H9 (cell line): ENCODE results near the gene BEGAIN. TPM values are rescaled to one million over a fixed set of nuclear protein-coding genes. Genes with fewer than 3 reads are reported as not detected.

Experiments
- DNase-seq: peaks from one replicate; pipeline ENCODE4 v3.0.0-alpha.2; 2017
- H2AFZ ChIP-seq: one replicate; pipeline ENCODE4 v1.6.1; 2013; ENCODE audit warnings: mild to moderate bottlenecking, low read length, control low read depth, moderate library complexity
- H2AK5ac ChIP-seq: 2 replicates; pipeline ENCODE4 v1.6.1; 2013; ENCODE audit warnings: low read length, control low read depth, mixed read lengths; ENCODE audit not compliant: insufficient read length
- H2BK120ac ChIP-seq: one replicate; pipeline ENCODE4 v1.6.1; 2013; ENCODE audit warnings: low read depth, mild to moderate bottlenecking, low read length, control low read depth, inconsistent platforms; ENCODE audit not compliant: poor library complexity, severe bottlenecking
- H2BK12ac ChIP-seq: 2 replicates; pipeline ENCODE4 v1.6.1; 2013; ENCODE audit warnings: low read length, control low read depth, mixed read lengths, low read depth; ENCODE audit not compliant: insufficient read length
- H2BK15ac ChIP-seq: 2 replicates; pipeline ENCODE4 v1.6.1; 2013; ENCODE audit warnings: low read depth, low read length, control low read depth
- H2BK20ac ChIP-seq: one replicate; pipeline ENCODE4 v1.6.1; 2013; ENCODE audit warnings: low read depth, mild to moderate bottlenecking, low read length, control low read depth, inconsistent platforms; ENCODE audit not compliant: poor library complexity, severe bottlenecking
- H2BK5ac ChIP-seq: 2 replicates; pipeline ENCODE4 v1.6.1; 2013; ENCODE audit warnings: low read length, control low read depth, mixed read lengths; ENCODE audit not compliant: insufficient read length
- H3K14ac ChIP-seq: 2 replicates; pipeline ENCODE4 v1.6.1; 2013; ENCODE audit warnings: low read length, control low read depth; ENCODE audit not compliant: insufficient read depth
- H3K18ac ChIP-seq: 2 replicates; pipeline ENCODE4 v1.6.1; 2013; ENCODE audit warnings: low read depth, mild to moderate bottlenecking, mixed read lengths, low read length, control low read depth; ENCODE audit not compliant: insufficient read length
- H3K23ac ChIP-seq: 2 replicates; pipeline ENCODE4 v1.6.1; 2013; ENCODE audit warnings: low read length, control low read depth, mixed read lengths, low read depth; ENCODE audit not compliant: insufficient read length
- H3K23me2 ChIP-seq: 2 replicates; pipeline ENCODE4 v1.6.1; 2013; ENCODE audit warnings: low read depth, mild to moderate bottlenecking, mixed read lengths, low read length, control low read depth; ENCODE audit not compliant: insufficient read length, poor library complexity, severe bottlenecking
- H3K27ac ChIP-seq: 2 replicates; pipeline ENCODE4 v1.5.1; 2013; ENCODE audit warnings: low read length, control low read depth, mixed read lengths, low read depth; ENCODE audit not compliant: insufficient read length
- H3K27me3 ChIP-seq: 2 replicates; pipeline ENCODE4 v1.6.1; 2013; ENCODE audit warnings: low read length, control low read depth, inconsistent platforms; ENCODE audit not compliant: insufficient read depth
- H3K4ac ChIP-seq: 2 replicates; pipeline ENCODE4 v1.6.1; 2013; ENCODE audit warnings: low read depth, mild to moderate bottlenecking, control low read depth, inconsistent platforms, low read length, moderate library complexity
- H3K4me1 ChIP-seq: 2 replicates; pipeline ENCODE4 v1.6.1; 2013; ENCODE audit warnings: low read length, control low read depth, inconsistent platforms; ENCODE audit not compliant: insufficient read depth
- H3K4me2 ChIP-seq: 2 replicates; pipeline ENCODE4 v1.6.1; 2013; ENCODE audit warnings: low read length, control low read depth, mixed read lengths; ENCODE audit not compliant: insufficient read length, insufficient read depth
- H3K56ac ChIP-seq: 2 replicates; pipeline ENCODE4 v1.6.1; 2013; ENCODE audit warnings: low read depth, mild to moderate bottlenecking, mixed read lengths, low read length, control low read depth; ENCODE audit not compliant: insufficient read length
- H3K79me1 ChIP-seq: 2 replicates; pipeline ENCODE4 v1.6.1; 2013; ENCODE audit warnings: low read depth, mild to moderate bottlenecking, moderate library complexity, low read length, control low read depth, inconsistent platforms; ENCODE audit not compliant: insufficient read depth, poor library complexity, severe bottlenecking
- H3K79me2 ChIP-seq: 2 replicates; pipeline ENCODE4 v1.6.1; 2013; ENCODE audit warnings: low read length, control low read depth, inconsistent platforms; ENCODE audit not compliant: insufficient read depth
- H3K9ac ChIP-seq: 2 replicates; pipeline ENCODE4 v1.6.1; 2013; ENCODE audit warnings: low read length, control low read depth, mixed read lengths; ENCODE audit not compliant: insufficient read length; ENCODE audit errors: extremely low read depth
- H3K9me3 ChIP-seq: one replicate; pipeline ENCODE4 v1.6.1; 2013; ENCODE audit warnings: low read depth, low read length, inconsistent platforms; ENCODE audit not compliant: control insufficient read depth
- H3T11ph ChIP-seq: one replicate; pipeline ENCODE4 v1.6.1; 2013; ENCODE audit warnings: mild to moderate bottlenecking, low read length, control low read depth, inconsistent platforms
- H4K20me1 ChIP-seq: one replicate; pipeline ENCODE4 v1.6.1; 2013; ENCODE audit not compliant: control insufficient read depth, insufficient read length, insufficient read depth
- H4K5ac ChIP-seq: 2 replicates; pipeline ENCODE4 v1.6.1; 2013; ENCODE audit warnings: low read depth, mild to moderate bottlenecking, mixed read lengths, low read length, control low read depth; ENCODE audit not compliant: insufficient read length
- H4K8ac ChIP-seq: replicated peaks from 2 replicates; pipeline ENCODE4 v1.6.1; 2013; ENCODE audit warnings: low read length, control low read depth, mixed read lengths, low read depth; ENCODE audit not compliant: insufficient read length
- H4K91ac ChIP-seq: 2 replicates; pipeline ENCODE4 v1.6.1; 2013; ENCODE audit warnings: low read depth, mild to moderate bottlenecking, moderate library complexity, mixed read lengths, low read length, control low read depth; ENCODE audit not compliant: insufficient read length
- H3K27ac Mint-ChIP-seq, 3 experiments: 2 replicates in 2 of 3; 3 replicates in 1 of 3; pipeline ENCODE4 v1.8.0; 2020 to 2021; ENCODE audit warnings: mixed read lengths in 3 of 3, mild to moderate bottlenecking in 1 of 3, moderate library complexity in 1 of 3
- H3K27me3 Mint-ChIP-seq: 2 replicates; pipeline ENCODE4 v1.8.0; 2021; ENCODE audit warnings: low read depth, mild to moderate bottlenecking, moderate library complexity, mixed read lengths
- H3K36me3 Mint-ChIP-seq, 3 experiments: 2 replicates in 2 of 3; 3 replicates in 1 of 3; pipeline ENCODE4 v1.8.0; 2020 to 2021; ENCODE audit warnings: low read depth in 3 of 3, mixed read lengths in 3 of 3; ENCODE audit not compliant: insufficient read depth in 1 of 3
- H3K4me1 Mint-ChIP-seq, 2 experiments: 2 replicates each; pipeline ENCODE4 v1.8.0; 2020; ENCODE audit warnings: mixed read lengths in 2 of 2
- H3K4me3 Mint-ChIP-seq, 2 experiments: 2 replicates in 1 of 2; 3 replicates in 1 of 2; pipeline ENCODE4 v1.8.0; 2020 to 2021; ENCODE audit warnings: mild to moderate bottlenecking in 2 of 2, mixed read lengths in 2 of 2, moderate library complexity in 1 of 2
- H3K9me3 Mint-ChIP-seq, 2 experiments: 2 replicates in 1 of 2; 3 replicates in 1 of 2; pipeline ENCODE4 v1.8.0; 2020; ENCODE audit warnings: mild to moderate bottlenecking in 2 of 2, mixed read lengths in 2 of 2, moderate library complexity in 1 of 2
- WGBS: extraction: QIAGEN DNeasy Blood & Tissue Kit; methylation state at CpG from one replicate; pipeline ENCODE4 v1.1.7; 2013; ENCODE audit warnings: missing lambda C conversion rate, low lambda C conversion rate, mixed read lengths; ENCODE audit not compliant: insufficient read length; ENCODE audit errors: extremely low coverage; 5-methylcytosine and 5-hydroxymethylcytosine counted together
- total RNA-seq: library from RNA; stranded (reverse); gene quantifications from 2 replicates; pipeline ENCODE4 v1.2.1, GENCODE V29; 2021
- TF ChIP-seq, protein P1 (sequence below): fragments of 200-600 bp; sonication (generic); conservative IDR thresholded peaks from 3 replicates; pipeline ENCODE4 v1.8.0; 2021; ENCODE audit warnings: antibody characterized with exemption, mild to moderate bottlenecking

Gene BEGAIN
- total RNA-seq, 1 experiment from 2014 or later: 2.6 TPM

DNA sequence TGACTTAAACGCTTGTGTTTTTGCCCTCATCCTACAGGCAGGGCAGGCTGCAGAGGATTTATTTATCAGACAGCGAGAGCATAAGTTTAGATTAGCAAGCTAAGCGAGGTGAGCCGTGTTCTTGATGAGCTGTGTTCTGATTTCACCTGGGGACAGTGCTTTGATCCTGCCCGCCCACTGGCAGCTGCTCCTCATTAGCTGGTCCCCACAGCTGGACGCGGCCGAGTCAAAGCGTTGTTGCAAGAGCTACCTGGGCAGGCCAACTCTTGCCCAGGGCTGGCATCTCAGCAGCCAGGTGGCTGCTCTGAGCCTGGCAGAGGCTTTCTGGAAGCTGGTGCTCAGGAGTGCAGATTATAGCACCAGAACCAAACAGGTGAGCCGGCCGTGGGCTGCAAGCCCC, 46.8 kb upstream of the BEGAIN start:
- H2BK15ac ChIP-seq: no peak overlapping the region
- no peaks in the 10 kb centered on the region; the same call in 1 of the 2 replicates for H3K27me3 ChIP-seq
- Mint-ChIP-seq H3K36me3 (no peaks in the 10 kb centered on the region), H3K4me3 (no peak overlapping the region), H3K9me3 (no peaks in the 10 kb centered on the region), H3K27me3 (peaks cover 6% of the 10 kb centered on the region), H3K4me1 (peaks cover 2 to 15% of the 10 kb centered on the region in 2 experiments), H3K27ac (peak overlapping the region in 1 of 3 experiments; percentile 44; a peak in 2 of 7 replicates)
- H4K20me1 ChIP-seq: no peaks in the 10 kb centered on the region
- no peak overlapping the region for H3K27ac ChIP-seq
- H2BK12ac ChIP-seq: no peak overlapping the region
- H3K4ac ChIP-seq: no peak overlapping the region
- H3K4me1 ChIP-seq: no peaks in the 10 kb centered on the region
- H4K8ac ChIP-seq: no peak overlapping the region
- H2BK20ac ChIP-seq: no peak overlapping the region
- no peak overlapping the region for H2BK5ac ChIP-seq
- no peaks in the 10 kb centered on the region for H3K9me3 ChIP-seq
- no CpG with 5 or more reads among the region's 11 CpGs for WGBS
- no peak overlapping the region for H3T11ph ChIP-seq
- H3K14ac ChIP-seq: no peak overlapping the region
- H3K9ac ChIP-seq: no peak overlapping the region
- no peak overlapping the region for H3K56ac ChIP-seq
- H2AFZ ChIP-seq: no peak overlapping the region
- TF ChIP-seq, protein P1, sequence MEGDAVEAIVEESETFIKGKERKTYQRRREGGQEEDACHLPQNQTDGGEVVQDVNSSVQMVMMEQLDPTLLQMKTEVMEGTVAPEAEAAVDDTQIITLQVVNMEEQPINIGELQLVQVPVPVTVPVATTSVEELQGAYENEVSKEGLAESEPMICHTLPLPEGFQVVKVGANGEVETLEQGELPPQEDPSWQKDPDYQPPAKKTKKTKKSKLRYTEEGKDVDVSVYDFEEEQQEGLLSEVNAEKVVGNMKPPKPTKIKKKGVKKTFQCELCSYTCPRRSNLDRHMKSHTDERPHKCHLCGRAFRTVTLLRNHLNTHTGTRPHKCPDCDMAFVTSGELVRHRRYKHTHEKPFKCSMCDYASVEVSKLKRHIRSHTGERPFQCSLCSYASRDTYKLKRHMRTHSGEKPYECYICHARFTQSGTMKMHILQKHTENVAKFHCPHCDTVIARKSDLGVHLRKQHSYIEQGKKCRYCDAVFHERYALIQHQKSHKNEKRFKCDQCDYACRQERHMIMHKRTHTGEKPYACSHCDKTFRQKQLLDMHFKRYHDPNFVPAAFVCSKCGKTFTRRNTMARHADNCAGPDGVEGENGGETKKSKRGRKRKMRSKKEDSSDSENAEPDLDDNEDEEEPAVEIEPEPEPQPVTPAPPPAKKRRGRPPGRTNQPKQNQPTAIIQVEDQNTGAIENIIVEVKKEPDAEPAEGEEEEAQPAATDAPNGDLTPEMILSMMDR: no peak
- no peaks in the 10 kb centered on the region for H3K79me1 ChIP-seq
- no peak overlapping the region for H4K5ac ChIP-seq
- H3K23me2 ChIP-seq: no peaks in the 10 kb centered on the region
- no peak overlapping the region for H3K18ac ChIP-seq
- H2AK5ac ChIP-seq: no peak overlapping the region
- no peak overlapping the region for H2BK120ac ChIP-seq
- no peaks in the 10 kb centered on the region for H3K79me2 ChIP-seq
- DNase-seq: no peak
- H4K91ac ChIP-seq: no peak overlapping the region
- H3K4me2 ChIP-seq: no peak overlapping the region
- no peak overlapping the region for H3K23ac ChIP-seq
